Tibial artery (tissue), 4 donors: ENCODE measurements around the gene BMF.
A peak's percentile ranks its signal among the peaks of the same experiment; 100 is the strongest.
"Not testable (repeated sequence)": the region's sequence is repeated elsewhere in the genome, so short reads cannot be mapped to it uniquely, and the experiment has no call there.

Experiments used
- DNase-seq, 2 donors: peaks; one replicate each; pipeline ENCODE4 v3.0.0-alpha.2; 2019
- H3K27ac ChIP-seq, 2 donors: fragments of 200-600 bp; sonication (generic) in 1 of 2; 1 replicate in 1 of 2; 2 replicates in 1 of 2; pipeline ENCODE4 v1.5.1; 2018 to 2019; ENCODE audit warnings: mild to moderate bottlenecking in 1 of 2
- H3K27me3 ChIP-seq, 2 donors: fragments of 200-600 bp; sonication (generic) in 1 of 2; one replicate each; pipeline versions ENCODE4 v1.5.1 to v1.6.0; 2016 to 2019
- H3K36me3 ChIP-seq, 3 donors: fragments of 200-600 bp; sonication (generic) in 2 of 3; one replicate each; pipeline ENCODE4 v1.5.1; 2016 to 2019; ENCODE audit warnings: mild to moderate bottlenecking in 2 of 3
- H3K4me1 ChIP-seq, 4 donors: fragments of 200-600 bp; sonication (generic) in 2 of 4; 1 replicate in 3 of 4; 2 replicates in 1 of 4; pipeline ENCODE4 v1.5.1; 2016 to 2019
- H3K4me3 ChIP-seq, 2 donors: fragments of 200-600 bp; sonication (generic) in 1 of 2; 1 replicate in 1 of 2; 2 replicates in 1 of 2; pipeline ENCODE4 v1.5.1; 2018 to 2019; ENCODE audit warnings: mild to moderate bottlenecking in 2 of 2
- H3K9me3 ChIP-seq, 3 donors: fragments of 200-600 bp; sonication (generic) in 1 of 3; one replicate each; pipeline ENCODE4 v1.5.1; 2016 to 2019
- CTCF ChIP-seq, 2 experiments: fragments of 200-600 bp in 1 of 2; fragments of 450-650 bp in 1 of 2; IDR thresholded peaks; one replicate each; pipeline ENCODE4 v1.5.1; 2017 to 2019; ENCODE audit warnings: antibody characterized with exemption in 2 of 2, mild to moderate bottlenecking in 1 of 2, moderate library complexity in 1 of 2
- intact Hi-C: fragments of 100-400 bp; cut with DNase I; formaldehyde crosslinking; loops from one replicate; pipeline ENCODE4 v1.15.0; 2023; ENCODE audit warnings: low total_unique reads

BMF gene

DNA sequence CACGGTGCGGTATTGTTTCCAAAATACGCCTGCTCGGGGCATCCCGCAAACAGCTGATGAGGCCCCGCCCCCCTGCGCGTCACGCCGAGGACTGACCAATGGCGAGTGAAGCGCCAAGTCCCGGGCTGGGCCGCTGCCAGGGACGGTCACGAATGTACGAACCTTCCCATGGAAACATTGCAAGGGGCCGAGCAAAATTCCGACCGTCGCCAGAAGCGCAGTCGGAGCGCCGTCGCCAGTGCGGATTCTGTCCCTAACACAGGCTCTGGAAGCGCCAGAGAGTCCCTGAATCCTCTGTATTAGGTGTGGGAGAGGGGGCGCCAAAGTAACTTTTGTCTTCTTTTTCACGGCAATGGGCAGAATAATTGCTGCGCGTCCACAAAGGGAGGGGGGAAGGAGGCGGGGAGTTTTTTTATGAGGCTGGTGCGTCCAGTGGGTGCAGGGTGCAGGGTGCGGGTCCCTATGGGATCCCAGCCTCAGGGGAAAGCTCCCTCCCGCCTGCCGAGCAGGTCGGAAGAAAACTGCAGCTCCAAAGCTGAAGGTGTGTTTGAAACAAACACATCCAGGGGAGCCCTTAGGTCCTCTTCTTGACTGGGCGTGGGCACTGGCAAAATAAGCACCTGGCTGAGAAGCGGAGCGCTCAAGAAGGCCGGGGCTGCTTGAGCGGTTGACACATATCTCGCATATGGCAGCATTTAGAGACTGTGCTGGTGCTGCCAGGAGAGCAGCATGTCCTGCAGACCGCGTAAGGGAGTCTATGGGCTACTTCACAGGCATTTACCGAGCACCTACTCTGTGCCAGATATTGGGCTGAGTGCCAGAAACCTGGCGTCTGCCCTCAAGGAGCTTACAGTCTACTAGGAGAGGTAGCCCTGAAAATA is at the start of gene BMF:
TSS of gene BMF (minus strand) at position 25 of the 881 bp plus-strand sequence. CDS start 2,793 bp downstream, outside the sequence.
- peak; percentile 100 for DNase-seq
- H3K4me3 ChIP-seq, result peak within 1 kb of the TSS; percentile 72 to 91
- H3K27me3 ChIP-seq, result peaks cover 0 to 6% of the 10 kb centered on the region in 2 donors
- intact Hi-C loops, result loop anchor here (10.0 kb wide), 2 partner anchors 64 to 1146 kb away; no protein-coding TSS in a partner anchor
- H3K4me1 ChIP-seq, result peaks cover 0 to 50% (median 34%) of the 10 kb centered on the region in 4 donors
- no peaks in the 10 kb centered on the region for H3K36me3 ChIP-seq
- peak in 1 of 2 experiments; percentile 14 for TF ChIP-seq CTCF (IDR thresholded peaks at IDR 0.05)
- H3K27ac ChIP-seq, result peak within 1 kb of the TSS; percentile 77 to 79
- H3K9me3 ChIP-seq, result no peaks in the 10 kb centered on the region

DNA sequence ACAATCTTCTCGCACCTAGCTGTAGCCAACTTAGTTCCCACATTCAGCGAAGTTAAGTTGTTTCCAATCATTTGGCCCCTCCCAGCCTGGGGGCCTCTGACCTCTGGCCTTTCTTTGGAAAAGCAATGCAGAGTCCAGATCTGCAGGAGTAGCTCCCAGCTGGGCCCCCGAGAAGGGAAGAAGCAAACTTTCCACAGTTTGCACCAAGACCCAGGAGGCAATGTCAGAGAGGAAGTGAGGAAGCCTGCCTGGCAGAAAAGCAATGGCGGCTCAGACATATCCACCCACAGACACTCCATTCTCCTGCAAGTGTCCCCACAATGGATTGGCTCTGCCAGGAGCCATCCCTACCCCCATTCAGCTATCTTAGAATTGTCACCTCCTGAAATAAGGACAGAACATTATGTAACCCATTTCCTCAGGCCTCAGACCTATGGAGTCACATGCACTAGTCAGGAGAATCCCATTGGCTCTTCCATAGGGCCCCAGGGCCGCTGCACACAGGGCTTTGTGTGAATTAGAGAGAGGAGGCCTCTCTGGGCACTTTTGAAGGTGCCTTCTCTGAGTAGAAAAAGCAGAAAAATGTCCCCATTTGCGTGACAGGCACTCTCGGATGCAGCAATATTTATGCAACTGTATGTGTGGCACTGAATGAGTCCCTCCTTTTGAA is 49.2 kb upstream of the BMF start:
- no peak for TF ChIP-seq CTCF (IDR thresholded peaks at IDR 0.05)
- no peaks in the 10 kb centered on the region for H3K36me3 ChIP-seq
- H3K9me3 ChIP-seq, result no peaks in the 10 kb centered on the region
- DNase-seq, result no peak
- no peak overlapping the region for H3K27ac ChIP-seq
- no peak overlapping the region for H3K4me3 ChIP-seq
- H3K4me1 ChIP-seq, result peaks cover 0 to 20% (median 8%) of the 10 kb centered on the region in 4 donors
- H3K27me3 ChIP-seq, result no peaks in the 10 kb centered on the region
- intact Hi-C loops, result loop anchor here (5.0 kb wide), 2 partner anchors 46 to 111 kb away; no protein-coding TSS in a partner anchor

DNA sequence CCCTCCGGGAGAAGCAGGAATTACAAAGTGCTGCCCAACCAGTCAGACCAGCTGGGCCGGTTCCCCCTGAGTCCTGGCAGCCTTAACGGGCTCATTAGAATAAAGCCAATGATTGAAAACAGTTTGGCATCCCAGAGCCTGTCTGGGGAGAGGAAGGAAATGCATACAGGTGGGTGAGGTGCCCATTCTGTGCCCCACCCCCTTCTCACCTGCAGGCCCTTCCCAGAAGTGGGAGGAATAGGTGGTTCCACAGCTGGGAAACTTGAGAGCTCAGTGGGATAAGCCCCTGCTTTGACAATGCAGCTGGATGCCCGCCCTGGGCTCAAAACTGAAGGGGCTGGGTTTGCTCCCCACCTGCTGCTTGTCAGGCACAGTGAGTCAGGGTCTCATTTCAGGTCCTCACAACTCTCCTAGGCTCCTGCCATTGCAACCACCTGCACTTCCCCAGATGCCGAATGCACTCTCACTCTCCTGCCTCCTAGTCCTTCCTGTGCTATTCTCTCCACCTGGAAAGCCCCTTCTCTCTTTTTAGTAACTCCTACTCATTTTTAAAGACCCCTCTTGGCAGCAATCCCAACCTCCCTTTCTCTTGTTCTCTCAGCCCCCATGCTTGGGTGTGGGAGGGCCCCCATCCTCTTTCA is 46.7 kb upstream of the BMF start:
- Histone ChIP-seq H3K9me3 (no peaks in the 10 kb centered on the region), H3K4me3 (no peak overlapping the region), H3K27ac (no peak overlapping the region), H3K4me1 (peaks cover 0 to 9% (median 1%) of the 10 kb centered on the region in 4 donors), H3K27me3 (peaks cover 0 to 3% of the 10 kb centered on the region in 2 donors), H3K36me3 (no peaks in the 10 kb centered on the region)
- intact Hi-C loops, result loop anchor here (5.0 kb wide), 2 partner anchors 43 to 108 kb away; no protein-coding TSS in a partner anchor
- DNase-seq, result no peak
- no peak for TF ChIP-seq CTCF (IDR thresholded peaks at IDR 0.05)

GRCh38 chr15:40154821-40155220 is 46.1 kb upstream of the BMF start:
- not testable (repeated sequence) for H3K27ac ChIP-seq, H3K27me3 ChIP-seq, H3K4me3 ChIP-seq, H3K9me3 ChIP-seq, H3K36me3 ChIP-seq, DNase-seq, H3K4me1 ChIP-seq
- intact Hi-C loops, result loop anchor here (5.0 kb wide), 2 partner anchors 43 to 108 kb away; no protein-coding TSS in a partner anchor

GRCh38 chr15:40151991-40152390 is 43.3 kb upstream of the BMF start:
- DNase-seq, result no peak
- no peak for TF ChIP-seq CTCF (IDR thresholded peaks at IDR 0.05)
- Histone ChIP-seq H3K4me3 (no peak overlapping the region), H3K9me3 (no peaks in the 10 kb centered on the region), H3K36me3 (no peaks in the 10 kb centered on the region), H3K27me3 (peaks cover 0 to 3% of the 10 kb centered on the region in 2 donors), H3K4me1 (peaks cover 0 to 6% (median 0%) of the 10 kb centered on the region in 4 donors), H3K27ac (no peak overlapping the region)
- intact Hi-C loops, result no loop called here
